Measurements from ENCODE around the gene SCN5A. TPM values are rescaled to one million over a fixed set of nuclear protein-coding genes. Genes with fewer than 3 reads are reported as not detected.

Gene SCN5A
- total and polyA plus RNA-seq, 12 donors: 0.04 to 2.1 (median 0.33) TPM; not detected in 2

GRCh38 chr3:38645601-38646000, 3.9 kb downstream of the SCN5A start:
- Histone ChIP-seq H3K36me3 (replicated peaks in 1 of 2) (no peaks in the 10 kb centered on the region), H3K9me3 (replicated peaks in 1 of 3) (no peaks in the 10 kb centered on the region), H3K27me3 (peaks cover 22% of the 10 kb centered on the region), H3K27ac (no peak overlapping the region), H3K4me1 (replicated peaks in 1 of 2) (peaks cover 6 to 10% of the 10 kb centered on the region in 2 donors), H3K4me3 (no peak overlapping the region)
- WGBS, 4 donors: 76 to 87% (median 83%) methylated on average over 8 of the region's 8 CpGs
- intact Hi-C loops (cut with DNase I): loop anchor here in 1 of 2 donors (5.0 kb wide), 1 partner anchor 128 kb away; no protein-coding TSS in a partner anchor
- TF ChIP-seq CTCF (IDR thresholded peaks at IDR 0.05) (no peak), POLR2A (IDR thresholded peaks at IDR 0.05) (no peak)
- peak in 2 of 7 donors; percentile 1 to 11 for DNase-seq

DNA sequence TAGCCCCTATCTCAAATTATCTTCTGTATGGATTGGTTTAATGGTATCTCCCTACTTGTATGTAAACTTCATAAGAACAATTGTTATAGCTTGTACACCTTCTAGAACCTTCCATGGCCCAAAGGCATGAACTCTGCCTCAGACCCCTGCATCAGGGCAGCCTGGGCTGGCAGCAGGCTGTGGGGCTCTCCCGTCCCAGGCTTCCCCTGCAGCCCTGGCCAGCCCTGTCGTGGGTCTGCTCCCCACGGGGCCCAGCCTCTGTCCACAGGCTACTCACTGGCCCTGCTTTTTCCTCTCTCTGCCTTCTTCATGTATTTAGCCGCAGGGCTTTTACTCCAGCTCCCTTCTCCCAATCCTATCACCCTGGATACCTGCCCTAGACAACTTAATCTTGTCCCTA, 4.4 kb downstream of the SCN5A start:
- Histone ChIP-seq H3K4me3 (no peak overlapping the region), H3K9me3 (replicated peaks in 1 of 3) (no peaks in the 10 kb centered on the region), H3K4me1 (replicated peaks in 1 of 2) (peaks cover 6 to 9% of the 10 kb centered on the region in 2 donors), H3K27ac (no peak overlapping the region), H3K27me3 (peaks cover 22% of the 10 kb centered on the region), H3K36me3 (replicated peaks in 1 of 2) (no peaks in the 10 kb centered on the region)
- intact Hi-C loops (cut with DNase I): loop anchor here in 1 of 2 donors (5.0 kb wide), 1 partner anchor 128 kb away; no protein-coding TSS in a partner anchor
- TF ChIP-seq POLR2A (IDR thresholded peaks at IDR 0.05): no peak
- no peak for TF ChIP-seq CTCF (IDR thresholded peaks at IDR 0.05)
- DNase-seq: peak in 1 of 7 donors; percentile 3
- WGBS, 4 donors: 78 to 93% (median 81%) methylated on average over 3 to 4 of the region's 4 CpGs

DNA sequence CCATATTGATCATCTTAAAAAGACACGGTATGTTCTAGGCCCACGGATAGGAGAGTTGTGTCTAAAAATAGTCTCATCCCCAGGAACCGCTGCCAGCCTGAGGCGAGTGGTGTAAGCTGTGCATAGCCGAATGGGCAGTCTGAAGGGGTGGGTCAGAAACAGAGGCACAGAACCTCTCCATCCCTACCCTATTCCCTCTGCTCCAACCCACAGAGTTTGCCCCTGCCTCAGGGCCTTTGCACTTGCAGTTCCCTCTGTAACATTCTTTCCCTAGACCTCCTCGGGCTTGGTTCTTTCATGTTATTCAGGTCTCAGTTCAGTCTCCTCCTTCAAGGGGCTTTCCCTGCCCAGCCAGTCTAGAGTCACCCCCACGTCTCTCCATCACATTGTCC, 4.8 kb downstream of the SCN5A start:
- intact Hi-C loops (cut with DNase I): loop anchor here in 1 of 2 donors (5.0 kb wide), 1 partner anchor 127 kb away; no protein-coding TSS in a partner anchor
- H3K27ac ChIP-seq: no peak overlapping the region

DNA sequence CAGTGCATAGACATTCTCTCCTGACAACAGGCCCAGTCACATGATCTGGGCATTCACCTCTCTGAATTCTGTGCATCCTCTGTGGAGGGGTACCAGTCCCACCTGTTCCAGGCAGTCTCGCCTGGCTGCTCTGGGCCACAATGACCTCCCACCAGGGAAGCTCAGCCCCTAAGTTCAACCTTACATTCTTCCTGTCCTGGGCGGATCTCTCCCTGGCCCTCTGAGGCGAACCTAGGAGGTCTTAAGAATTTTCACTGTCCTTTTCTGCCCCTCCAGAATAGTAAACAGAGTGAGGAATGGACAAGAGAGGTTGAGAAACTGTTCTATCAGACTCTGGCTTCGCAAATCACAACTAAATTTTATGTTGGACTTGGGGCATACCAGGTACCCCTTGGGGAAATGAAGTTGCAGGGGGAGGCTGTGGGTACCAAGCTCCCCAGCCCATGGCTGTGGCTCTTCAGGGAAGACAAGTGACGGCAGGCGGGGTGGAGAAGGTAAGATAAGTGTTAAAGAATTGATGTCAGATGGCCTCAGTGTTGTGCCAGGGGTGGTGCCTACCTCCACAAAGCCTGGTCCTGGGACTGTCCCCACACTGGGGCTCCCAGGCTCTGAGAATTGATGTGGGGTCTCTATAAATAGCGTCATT, 5.3 kb downstream of the SCN5A start:
- Histone ChIP-seq H3K4me1 (replicated peaks in 1 of 2) (peaks cover 4 to 5% of the 10 kb centered on the region in 2 donors), H3K4me3 (no peak overlapping the region), H3K27me3 (peaks cover 20% of the 10 kb centered on the region), H3K27ac (no peak overlapping the region), H3K9me3 (replicated peaks in 1 of 3) (no peaks in the 10 kb centered on the region), H3K36me3 (replicated peaks in 1 of 2) (no peaks in the 10 kb centered on the region)
- no peak for TF ChIP-seq CTCF (IDR thresholded peaks at IDR 0.05)
- no peak for TF ChIP-seq POLR2A (IDR thresholded peaks at IDR 0.05)
- intact Hi-C loops (cut with DNase I): no loop called here
- peak in 1 of 7 donors; percentile 1 for DNase-seq
- WGBS, 4 donors: 83 to 93% (median 89%) methylated on average over 6 to 7 of the region's 7 CpGs

More for the DNA sequence above, 4.8 kb downstream of the SCN5A start:
- DNase-seq: peak in 2 of 7 donors; percentile 8 to 21
- Histone ChIP-seq H3K36me3 (replicated peaks in 1 of 2) (no peaks in the 10 kb centered on the region), H3K9me3 (replicated peaks in 1 of 3) (no peaks in the 10 kb centered on the region), H3K4me1 (replicated peaks in 1 of 2) (peaks cover 6 to 7% of the 10 kb centered on the region in 2 donors), H3K4me3 (no peak overlapping the region), H3K27me3 (peaks cover 22% of the 10 kb centered on the region)
- TF ChIP-seq CTCF (IDR thresholded peaks at IDR 0.05) (no peak), POLR2A (IDR thresholded peaks at IDR 0.05) (no peak)
- WGBS, 4 donors: 78 to 83% (median 81%) methylated on average over 5 to 7 of the region's 7 CpGs
